HG03139 (cell line): ENCODE measurements around the gene CASP4.

Experiments
- ATAC-seq: cut with Tn5 transposase; IDR thresholded peaks from one replicate; pipeline ENCODE4 v1.9.1; 2021; ENCODE audit not compliant: unreplicated experiment

The CASP4 gene

DNA sequence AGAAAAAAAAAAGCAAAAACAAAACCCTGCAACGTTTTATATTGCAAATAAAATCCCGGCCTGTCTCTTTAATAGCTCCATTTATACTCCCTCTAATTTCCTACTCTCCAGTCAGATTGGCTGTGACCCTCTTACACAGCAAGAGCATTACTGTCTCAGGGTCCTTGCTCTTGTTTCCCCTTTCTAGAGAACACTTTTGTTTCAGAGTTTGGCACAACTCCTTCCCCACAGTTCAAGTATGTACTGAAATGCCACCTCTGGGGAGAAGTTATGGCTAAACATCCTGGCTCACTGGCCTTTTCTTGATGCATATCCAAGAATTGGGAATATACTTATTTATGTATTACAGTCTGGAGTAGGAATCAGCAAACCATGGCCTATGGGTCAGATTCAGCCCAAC lies 72.7 kb downstream of the CASP4 start:
- ATAC-seq, result no peak

DNA sequence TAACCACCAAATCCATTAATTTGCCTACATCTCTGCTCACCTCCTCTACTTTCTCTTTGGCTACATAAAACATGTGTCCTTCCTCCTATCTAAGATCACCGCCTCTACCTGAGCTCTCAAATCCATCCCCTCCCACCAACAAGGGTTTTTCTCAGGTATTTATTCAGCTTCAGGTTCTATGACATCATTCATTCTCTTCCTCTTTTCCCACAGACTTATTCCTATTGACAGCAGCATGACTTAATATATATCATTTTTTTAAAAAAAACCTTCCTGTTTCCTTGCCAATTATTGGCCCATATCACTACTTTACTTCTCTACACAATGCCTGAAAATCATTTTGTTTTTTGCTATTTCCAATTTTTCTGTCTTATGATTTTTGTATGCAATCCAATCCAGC lies 74.5 kb downstream of the CASP4 start:
- ATAC-seq, result no peak
